HuH-7 (cell line): ENCODE measurements around the gene CFAP410.

ENCODE experiments used
- DNase-seq: peaks from one replicate; pipeline ENCODE4 v3.0.0; 2011; ENCODE audit warnings: low spot score

The CFAP410 gene

GRCh38 chr21:44338971-44339910 is at the start of gene CFAP410:
Gene CFAP410, minus strand, starts transcription at chr21:44339390. Its CDS starts 196 bp downstream, at chr21:44339194.
- DNase-seq, result peak; percentile 92

GRCh38 chr21:44384968-44385367 is 45.8 kb upstream of the CFAP410 start:
- DNase-seq, result no peak

DNA sequence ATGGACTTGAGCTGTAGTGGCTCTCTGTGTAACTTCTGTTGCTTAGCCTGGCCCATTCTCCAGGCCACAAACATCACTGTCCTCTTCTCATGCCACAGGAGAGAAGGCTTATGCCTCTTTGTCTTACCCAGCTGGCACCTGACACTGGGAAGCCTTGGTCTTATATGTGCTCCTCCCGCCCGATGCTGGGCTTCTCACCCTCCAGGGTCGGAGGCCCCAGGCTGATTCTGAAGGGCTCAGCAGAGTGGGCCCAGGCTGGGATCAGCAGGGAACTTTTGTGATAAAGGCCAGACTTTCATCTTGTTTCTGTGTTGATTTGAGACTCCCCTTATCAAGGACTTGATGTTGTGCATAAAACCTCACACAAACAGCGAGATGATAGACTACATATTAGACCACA is 44.0 kb upstream of the CFAP410 start:
- DNase-seq, result no peak

DNA sequence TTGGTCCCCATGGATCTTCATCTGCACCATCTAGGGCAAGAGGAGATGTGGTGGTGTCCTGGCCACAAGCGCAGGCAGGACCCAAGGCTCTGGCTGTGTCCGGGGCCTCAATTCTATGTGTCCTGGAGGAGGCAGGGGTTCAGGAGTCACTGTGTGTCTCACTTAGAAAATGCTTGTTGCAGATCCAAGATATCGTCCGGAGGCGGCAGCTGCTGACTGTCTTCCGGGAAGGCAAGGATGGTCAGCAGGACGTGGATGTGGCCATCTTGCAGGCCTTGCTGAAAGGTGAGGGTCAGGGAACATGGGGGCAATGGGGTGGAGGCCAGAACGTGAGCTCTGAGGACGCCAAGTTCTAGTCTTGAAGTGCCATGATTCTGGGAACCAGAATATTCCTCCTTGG is 43.3 kb upstream of the CFAP410 start:
- no peak for DNase-seq

- DNase-seq, result no peak
Measured at GRCh38 chr21:44381874-44382273, 42.7 kb upstream of the CFAP410 start.

- DNase-seq, result no peak
Measured at GRCh38 chr21:44380876-44381275, 41.7 kb upstream of the CFAP410 start.

- DNase-seq, result no peak
Measured at GRCh38 chr21:44379991-44380865, 41.0 kb upstream of the CFAP410 start.

GRCh38 chr21:44379515-44379848 is 40.3 kb upstream of the CFAP410 start:
- no peak for DNase-seq

- DNase-seq, result no peak
Measured at GRCh38 chr21:44378646-44379514, 39.7 kb upstream of the CFAP410 start.

DNA sequence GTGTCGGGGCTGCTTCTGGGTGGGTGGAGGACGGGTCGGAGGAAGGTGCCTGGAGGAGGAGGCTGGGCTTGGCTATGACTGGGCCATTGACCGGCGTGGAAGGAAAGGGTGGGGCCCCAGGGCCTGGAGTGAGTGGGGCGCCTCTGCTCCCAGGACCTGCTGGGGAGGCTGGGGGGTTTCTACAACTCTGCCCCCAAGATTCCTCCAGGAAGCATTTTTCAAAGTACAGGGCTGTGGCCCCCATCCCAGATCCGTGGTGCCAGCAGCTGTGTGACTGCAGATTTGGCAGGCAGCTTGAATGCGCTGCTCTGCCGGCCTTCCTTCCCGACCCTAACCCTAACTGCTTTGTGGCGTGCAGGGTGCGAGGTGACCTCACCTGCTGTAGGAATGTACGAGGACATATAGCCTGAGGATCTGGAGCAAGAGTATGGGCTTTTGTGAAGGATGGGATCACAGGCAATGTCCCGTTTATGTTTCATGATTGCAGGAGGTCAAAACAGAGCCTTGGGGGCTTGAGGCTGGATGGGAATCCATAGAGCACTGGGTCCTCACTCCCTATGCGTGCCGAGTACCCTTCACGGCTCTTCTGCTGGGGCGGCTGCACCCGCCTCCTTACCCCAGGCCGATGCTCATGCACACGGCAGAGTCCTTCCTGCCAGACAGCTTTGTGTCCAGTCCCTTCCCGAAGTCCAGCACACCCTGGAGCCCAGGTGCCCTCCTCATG is 38.9 kb upstream of the CFAP410 start:
- no peak for DNase-seq

DNA sequence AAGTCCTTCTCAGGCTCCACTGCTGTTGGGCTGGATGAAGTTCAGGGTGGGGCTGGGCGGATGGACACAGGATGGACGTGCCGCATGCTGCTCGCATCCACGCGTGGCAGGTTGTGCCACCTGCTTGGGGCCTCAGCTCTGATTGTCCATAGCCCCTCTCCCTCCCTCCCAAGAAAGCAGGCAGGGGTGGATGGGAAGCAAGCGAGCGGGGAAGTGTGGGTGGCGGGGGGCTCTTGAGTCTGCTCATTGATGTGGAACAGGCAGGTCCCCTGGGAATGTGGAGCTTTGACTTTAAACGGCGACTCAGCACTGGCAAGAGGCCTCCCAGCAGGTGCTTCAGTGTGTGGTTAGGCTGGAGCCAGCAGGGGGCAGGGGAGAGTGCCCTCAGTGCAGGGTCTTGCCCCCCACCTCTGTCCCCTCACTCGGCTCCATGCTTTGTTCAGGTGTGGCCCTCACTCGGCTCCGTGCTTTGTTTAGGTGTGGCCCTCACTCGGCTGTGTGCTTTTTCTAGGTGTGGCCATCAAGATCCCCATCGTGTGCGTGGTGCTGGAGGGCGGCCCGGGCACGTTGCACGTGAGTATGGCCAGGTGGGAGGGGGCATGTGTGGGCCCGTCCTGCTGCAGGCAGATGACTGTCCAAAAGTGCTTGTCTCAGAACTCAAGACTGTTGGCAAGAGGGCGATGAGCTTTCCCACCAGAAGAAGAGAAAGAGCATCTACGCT is 38.2 kb upstream of the CFAP410 start:
- DNase-seq, result no peak

- DNase-seq, result no peak
Measured at GRCh38 chr21:44376606-44377005, 37.4 kb upstream of the CFAP410 start.

GRCh38 chr21:44375761-44376241 is 36.6 kb upstream of the CFAP410 start:
- no peak for DNase-seq

GRCh38 chr21:44375281-44375651 is 36.1 kb upstream of the CFAP410 start:
- no peak for DNase-seq

DNA sequence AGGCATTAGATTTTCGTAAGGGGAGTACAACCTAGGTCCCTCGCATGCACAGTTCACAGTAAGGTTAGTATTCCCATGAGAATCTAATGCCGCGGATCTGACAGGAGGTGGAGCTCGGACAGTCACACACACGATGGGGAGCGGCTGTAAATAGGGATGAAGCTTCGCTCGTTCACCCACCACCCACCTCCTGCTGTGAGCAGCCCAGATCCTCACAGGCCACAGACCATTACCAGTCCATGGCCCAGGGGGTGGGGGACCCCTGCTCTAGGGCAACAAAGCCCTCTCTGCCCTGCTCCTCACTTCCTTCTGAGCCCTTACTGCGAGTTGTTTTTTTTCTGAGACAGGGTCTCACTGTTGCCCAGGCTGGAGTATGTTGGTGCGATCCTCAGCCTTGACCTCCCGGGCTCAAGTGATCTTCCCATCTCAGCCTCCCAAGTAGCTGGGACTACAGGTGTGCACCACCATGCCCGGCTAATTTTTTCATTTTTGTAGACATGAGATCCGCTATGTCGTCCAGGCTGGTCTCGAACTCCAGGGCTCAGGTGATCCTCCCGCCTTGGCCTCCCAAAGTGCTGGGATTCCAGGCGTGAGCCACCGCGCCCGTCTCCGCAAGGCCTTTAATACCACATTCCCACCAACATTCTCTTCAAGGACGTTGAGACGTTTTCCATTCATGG is 35.6 kb upstream of the CFAP410 start:
- DNase-seq, result no peak

- no peak for DNase-seq
Measured at GRCh38 chr21:44372616-44373015, 33.4 kb upstream of the CFAP410 start.

GRCh38 chr21:44371596-44371995 is 32.4 kb upstream of the CFAP410 start:
- DNase-seq, result no peak

DNA sequence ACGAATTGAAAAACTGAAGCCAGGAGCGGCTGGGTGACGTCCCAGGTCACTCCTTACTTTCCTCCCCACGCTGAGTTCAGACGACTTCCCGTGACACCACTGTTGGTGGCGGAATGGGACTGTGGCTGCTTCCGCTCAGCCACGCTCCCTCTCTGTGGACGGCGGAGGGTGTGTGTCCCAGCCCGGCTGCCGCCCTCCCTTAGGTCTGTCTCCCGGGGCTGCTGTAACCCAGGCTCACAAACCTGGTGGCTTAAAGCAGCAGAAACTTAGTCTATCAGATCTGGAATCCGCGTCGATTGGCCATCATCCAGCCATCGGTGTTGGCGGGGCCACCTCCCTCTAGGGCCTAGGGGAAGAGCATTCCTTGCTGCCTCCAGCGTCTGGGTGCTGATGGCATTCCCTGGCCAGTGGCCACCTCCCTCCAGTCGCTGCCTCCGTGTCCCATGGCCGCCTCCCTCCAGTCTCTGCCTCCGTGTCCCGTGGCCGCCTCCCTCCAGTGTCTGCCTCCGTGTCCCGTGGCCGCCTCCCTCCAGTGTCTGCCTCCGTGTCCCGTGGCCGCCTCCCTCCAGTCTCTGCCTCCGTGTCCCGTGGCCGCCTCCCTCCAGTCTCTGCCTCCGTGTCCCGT is 31.7 kb upstream of the CFAP410 start:
- DNase-seq, result no peak

GRCh38 chr21:44370027-44370735 is 31.0 kb upstream of the CFAP410 start:
- peak; percentile 73 for DNase-seq
